ENCODE results near the gene GDF7. TPM values are rescaled to one million over a fixed set of nuclear protein-coding genes. Genes with fewer than 3 reads are reported as not detected.

The GDF7 gene
- polyA plus RNA-seq, 1 of the 3 experiments (the other 2 are of a cell fraction): 0.02 TPM

DNA sequence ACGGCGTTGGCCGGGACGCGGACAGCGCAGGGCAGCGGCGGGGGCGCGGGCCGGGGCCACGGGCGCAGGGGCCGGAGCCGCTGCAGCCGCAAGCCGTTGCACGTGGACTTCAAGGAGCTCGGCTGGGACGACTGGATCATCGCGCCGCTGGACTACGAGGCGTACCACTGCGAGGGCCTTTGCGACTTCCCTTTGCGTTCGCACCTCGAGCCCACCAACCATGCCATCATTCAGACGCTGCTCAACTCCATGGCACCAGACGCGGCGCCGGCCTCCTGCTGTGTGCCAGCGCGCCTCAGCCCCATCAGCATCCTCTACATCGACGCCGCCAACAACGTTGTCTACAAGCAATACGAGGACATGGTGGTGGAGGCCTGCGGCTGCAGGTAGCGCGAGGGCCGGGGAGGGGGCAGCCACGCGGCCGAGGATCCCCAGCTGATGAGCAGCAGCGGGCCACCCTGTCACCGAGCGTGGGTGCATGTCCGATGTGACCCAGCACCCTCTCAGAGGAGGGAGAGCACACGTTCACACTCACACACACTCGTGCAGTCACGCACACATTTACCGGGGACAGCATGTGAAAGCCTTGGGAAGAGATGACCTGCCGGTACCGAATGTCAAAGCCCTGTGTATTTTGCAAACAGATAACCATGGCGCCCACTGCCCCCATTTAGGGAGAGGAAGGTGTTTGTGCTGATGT, 4.2 kb downstream of the GDF7 start (continued):
- TF ChIP-seq, protein P1, sequence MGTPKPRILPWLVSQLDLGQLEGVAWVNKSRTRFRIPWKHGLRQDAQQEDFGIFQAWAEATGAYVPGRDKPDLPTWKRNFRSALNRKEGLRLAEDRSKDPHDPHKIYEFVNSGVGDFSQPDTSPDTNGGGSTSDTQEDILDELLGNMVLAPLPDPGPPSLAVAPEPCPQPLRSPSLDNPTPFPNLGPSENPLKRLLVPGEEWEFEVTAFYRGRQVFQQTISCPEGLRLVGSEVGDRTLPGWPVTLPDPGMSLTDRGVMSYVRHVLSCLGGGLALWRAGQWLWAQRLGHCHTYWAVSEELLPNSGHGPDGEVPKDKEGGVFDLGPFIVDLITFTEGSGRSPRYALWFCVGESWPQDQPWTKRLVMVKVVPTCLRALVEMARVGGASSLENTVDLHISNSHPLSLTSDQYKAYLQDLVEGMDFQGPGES (IDR thresholded peaks at IDR 0.05; ENCODE audit: low read depth, low read length): no peak
- TF ChIP-seq GATA2 (CRISPR knock-in tag; IDR thresholded peaks at IDR 0.05) (no peak), NFIC (IDR thresholded peaks at IDR 0.05; ENCODE audit: borderline replicate concordance) (no peak), YY1 (IDR thresholded peaks at IDR 0.05; ENCODE audit: low read depth) (no peak), POLR2AphosphoS5 (IDR thresholded peaks at IDR 0.05; ENCODE audit: low read depth, low read length) (no peak), GABPA (IDR thresholded peaks at IDR 0.05; ENCODE audit: low read depth) (no peak), NRF1 (IDR thresholded peaks at IDR 0.05; ENCODE audit: low read depth, low read length) (no peak), RAD21 (IDR thresholded peaks at IDR 0.05; ENCODE audit: low read length) (no peak), TCF12 (IDR thresholded peaks at IDR 0.05) (no peak), ELF1 (IDR thresholded peaks at IDR 0.05) (no peak)
- TF ChIP-seq, protein P2, sequence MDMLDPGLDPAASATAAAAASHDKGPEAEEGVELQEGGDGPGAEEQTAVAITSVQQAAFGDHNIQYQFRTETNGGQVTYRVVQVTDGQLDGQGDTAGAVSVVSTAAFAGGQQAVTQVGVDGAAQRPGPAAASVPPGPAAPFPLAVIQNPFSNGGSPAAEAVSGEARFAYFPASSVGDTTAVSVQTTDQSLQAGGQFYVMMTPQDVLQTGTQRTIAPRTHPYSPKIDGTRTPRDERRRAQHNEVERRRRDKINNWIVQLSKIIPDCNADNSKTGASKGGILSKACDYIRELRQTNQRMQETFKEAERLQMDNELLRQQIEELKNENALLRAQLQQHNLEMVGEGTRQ (IDR thresholded peaks at IDR 0.05; ENCODE audit: borderline replicate concordance, low read depth, low read length): no peak

GRCh38 chr2:20671736-20672080, 4.8 kb downstream of the GDF7 start:
- Histone ChIP-seq H3K4me1 (ENCODE audit: control insufficient read depth in 1 of 2, insufficient read depth in 2 of 2, low read depth in 1 of 2, low read length in 1 of 2) (peaks cover 5 to 15% of the 10 kb centered on the region in 2 experiments; a peak in 2 of 4 replicates), H3K4me3 (ENCODE audit: low read depth in 2 of 2, low read length in 1 of 2) (no peak overlapping the region), H3K27me3 (ENCODE audit: insufficient read depth) (peaks cover 47% of the 10 kb centered on the region), H3F3A (replicated peaks; ENCODE audit: insufficient read depth) (peaks cover 6% of the 10 kb centered on the region), H3K9me3 (no peaks in the 10 kb centered on the region), H4K20me1 (ENCODE audit: insufficient read depth) (no peaks in the 10 kb centered on the region), H3K9me2 (no peaks in the 10 kb centered on the region), H3K79me2 (ENCODE audit: insufficient read depth) (no peaks in the 10 kb centered on the region), H3K36me3 (replicated peaks in 1 of 2; ENCODE audit: control insufficient read depth in 1 of 2, insufficient read depth in 2 of 2, low read length in 1 of 2) (no peaks in the 10 kb centered on the region), H2AFZ (ENCODE audit: low read depth) (no peak overlapping the region), H3K9ac (no peak overlapping the region), H3K4me2 (no peak overlapping the region), H3K27ac (ENCODE audit: low read depth in 2 of 2, low read length in 1 of 2) (no peak overlapping the region)
- ChIA-PET CTCF (interaction anchor here (0.9 to 10.2 kb wide), 5 partner anchors 8 to 289 kb away, joined by 4 to 232 read pairs (median 9); partner anchors contain the start of gene GDF7), POLR2A (interaction anchor here (0.6 kb wide), 1 partner anchor 8 kb away, joined by 3 read pairs; no protein-coding TSS in a partner anchor)
- DNase-seq: no peak
- WGBS (ENCODE audit: low lambda C conversion rate): 27% methylated on average over 13 of the region's 13 CpGs
- TF ChIP-seq FOXM1 (IDR thresholded peaks at IDR 0.05; ENCODE audit: low read depth) (no peak), TCF12 (IDR thresholded peaks at IDR 0.05) (no peak), CHD2 (IDR thresholded peaks at IDR 0.05; ENCODE audit: low read length, partially characterized antibody) (no peak), MEF2A (IDR thresholded peaks at IDR 0.05; ENCODE audit: borderline replicate concordance, low read depth) (no peak), RFX5 (IDR thresholded peaks at IDR 0.05; ENCODE audit: low read length) (no peak), TAF1 (IDR thresholded peaks at IDR 0.05; ENCODE audit: borderline replicate concordance, low read depth, low read length) (no peak), SMC3 (IDR thresholded peaks at IDR 0.05; ENCODE audit: low read depth, low read length) (no peak), USF1 (IDR thresholded peaks at IDR 0.05; ENCODE audit: borderline replicate concordance, low read depth) (no peak), CTCF (IDR thresholded peaks at IDR 0.05) (no peak), GABPA (IDR thresholded peaks at IDR 0.05; ENCODE audit: low read depth) (no peak), RXRA (IDR thresholded peaks at IDR 0.05; ENCODE audit: borderline replicate concordance, low read depth) (no peak), RAD21 (IDR thresholded peaks at IDR 0.05; ENCODE audit: low read length) (no peak), NRF1 (IDR thresholded peaks at IDR 0.05; ENCODE audit: low read depth, low read length) (no peak), GATA2 (CRISPR knock-in tag; IDR thresholded peaks at IDR 0.05) (no peak), JUND (IDR thresholded peaks at IDR 0.05) (no peak)
- TF ChIP-seq, protein P3, sequence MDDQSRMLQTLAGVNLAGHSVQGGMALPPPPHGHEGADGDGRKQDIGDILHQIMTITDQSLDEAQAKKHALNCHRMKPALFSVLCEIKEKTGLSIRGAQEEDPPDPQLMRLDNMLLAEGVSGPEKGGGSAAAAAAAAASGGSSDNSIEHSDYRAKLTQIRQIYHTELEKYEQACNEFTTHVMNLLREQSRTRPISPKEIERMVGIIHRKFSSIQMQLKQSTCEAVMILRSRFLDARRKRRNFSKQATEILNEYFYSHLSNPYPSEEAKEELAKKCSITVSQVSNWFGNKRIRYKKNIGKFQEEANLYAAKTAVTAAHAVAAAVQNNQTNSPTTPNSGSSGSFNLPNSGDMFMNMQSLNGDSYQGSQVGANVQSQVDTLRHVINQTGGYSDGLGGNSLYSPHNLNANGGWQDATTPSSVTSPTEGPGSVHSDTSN (IDR thresholded peaks at IDR 0.05): no peak
- TF ChIP-seq, protein P1 (IDR thresholded peaks at IDR 0.05; ENCODE audit: low read depth, low read length): no peak
- TF ChIP-seq, protein P4, sequence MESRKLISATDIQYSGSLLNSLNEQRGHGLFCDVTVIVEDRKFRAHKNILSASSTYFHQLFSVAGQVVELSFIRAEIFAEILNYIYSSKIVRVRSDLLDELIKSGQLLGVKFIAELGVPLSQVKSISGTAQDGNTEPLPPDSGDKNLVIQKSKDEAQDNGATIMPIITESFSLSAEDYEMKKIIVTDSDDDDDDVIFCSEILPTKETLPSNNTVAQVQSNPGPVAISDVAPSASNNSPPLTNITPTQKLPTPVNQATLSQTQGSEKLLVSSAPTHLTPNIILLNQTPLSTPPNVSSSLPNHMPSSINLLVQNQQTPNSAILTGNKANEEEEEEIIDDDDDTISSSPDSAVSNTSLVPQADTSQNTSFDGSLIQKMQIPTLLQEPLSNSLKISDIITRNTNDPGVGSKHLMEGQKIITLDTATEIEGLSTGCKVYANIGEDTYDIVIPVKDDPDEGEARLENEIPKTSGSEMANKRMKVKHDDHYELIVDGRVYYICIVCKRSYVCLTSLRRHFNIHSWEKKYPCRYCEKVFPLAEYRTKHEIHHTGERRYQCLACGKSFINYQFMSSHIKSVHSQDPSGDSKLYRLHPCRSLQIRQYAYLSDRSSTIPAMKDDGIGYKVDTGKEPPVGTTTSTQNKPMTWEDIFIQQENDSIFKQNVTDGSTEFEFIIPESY (IDR thresholded peaks at IDR 0.05; ENCODE audit: borderline replicate concordance, low read depth): no peak
